Lower leg skin (tissue), 3 donors: ENCODE measurements around the gene DLG2.

ENCODE experiments used
- POLR2A ChIP-seq, 2 donors: fragments of 450-650 bp; IDR thresholded peaks; one replicate each; pipeline ENCODE4 v1.6.1; 2016 to 2017; ENCODE audit warnings: antibody characterized with exemption in 2 of 2, mild to moderate bottlenecking in 1 of 2, moderate library complexity in 1 of 2
- TF ChIP-seq, protein P1 (sequence below), 3 donors: fragments of 450-650 bp; IDR thresholded peaks; one replicate each; pipeline ENCODE4 v1.5.1; 2016; ENCODE audit warnings: antibody characterized with exemption in 3 of 3, mild to moderate bottlenecking in 3 of 3, moderate library complexity in 2 of 3

DNA sequence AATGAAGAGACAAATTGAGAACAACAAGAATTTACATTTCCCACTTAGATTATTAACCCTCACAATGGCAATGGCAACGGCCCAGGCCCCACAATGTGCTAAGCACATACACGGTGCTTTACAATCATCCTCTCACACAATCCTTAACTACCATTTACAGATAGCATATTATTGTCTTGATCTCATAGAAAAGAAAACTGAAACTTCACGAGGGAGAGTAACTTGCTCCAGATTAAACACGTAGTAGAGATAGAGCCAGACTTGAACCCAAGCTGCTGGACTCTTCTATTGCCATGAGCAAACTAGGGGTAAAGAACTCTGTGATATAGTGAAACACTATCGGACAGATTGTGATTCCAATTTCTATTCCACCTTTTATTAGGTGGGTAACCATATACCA, 665.1 kb downstream of the DLG2 start:
- TF ChIP-seq, protein P1, sequence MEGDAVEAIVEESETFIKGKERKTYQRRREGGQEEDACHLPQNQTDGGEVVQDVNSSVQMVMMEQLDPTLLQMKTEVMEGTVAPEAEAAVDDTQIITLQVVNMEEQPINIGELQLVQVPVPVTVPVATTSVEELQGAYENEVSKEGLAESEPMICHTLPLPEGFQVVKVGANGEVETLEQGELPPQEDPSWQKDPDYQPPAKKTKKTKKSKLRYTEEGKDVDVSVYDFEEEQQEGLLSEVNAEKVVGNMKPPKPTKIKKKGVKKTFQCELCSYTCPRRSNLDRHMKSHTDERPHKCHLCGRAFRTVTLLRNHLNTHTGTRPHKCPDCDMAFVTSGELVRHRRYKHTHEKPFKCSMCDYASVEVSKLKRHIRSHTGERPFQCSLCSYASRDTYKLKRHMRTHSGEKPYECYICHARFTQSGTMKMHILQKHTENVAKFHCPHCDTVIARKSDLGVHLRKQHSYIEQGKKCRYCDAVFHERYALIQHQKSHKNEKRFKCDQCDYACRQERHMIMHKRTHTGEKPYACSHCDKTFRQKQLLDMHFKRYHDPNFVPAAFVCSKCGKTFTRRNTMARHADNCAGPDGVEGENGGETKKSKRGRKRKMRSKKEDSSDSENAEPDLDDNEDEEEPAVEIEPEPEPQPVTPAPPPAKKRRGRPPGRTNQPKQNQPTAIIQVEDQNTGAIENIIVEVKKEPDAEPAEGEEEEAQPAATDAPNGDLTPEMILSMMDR (IDR thresholded peaks at IDR 0.05) = no peak
- no peak for TF ChIP-seq POLR2A (IDR thresholded peaks at IDR 0.05)
